Brain microvascular endothelial cell (primary cell): Measurements from ENCODE around the gene PLA2G1B.

ENCODE experiments used
- DNase-seq: peaks from one replicate; pipeline ENCODE4 v3.0.0-alpha.2; 2020
- H3K27ac ChIP-seq: fragments of 250-450 bp; sonication (Bioruptor Pico); 2 replicates; pipeline ENCODE4 v1.5.1; 2020; ENCODE audit warnings: mild to moderate bottlenecking, moderate library complexity
- H3K27me3 ChIP-seq: fragments of 250-450 bp; sonication (Bioruptor Pico); replicated peaks from 2 replicates; pipeline ENCODE4 v1.5.1; 2020; ENCODE audit warnings: mild to moderate bottlenecking
- H3K36me3 ChIP-seq: fragments of 250-450 bp; sonication (Bioruptor Pico); replicated peaks from 2 replicates; pipeline ENCODE4 v1.5.1; 2020; ENCODE audit warnings: mild to moderate bottlenecking
- H3K4me3 ChIP-seq: 2 replicates; pipeline ENCODE4 v1.5.1; 2011; ENCODE audit warnings: low read depth, mild to moderate bottlenecking, control low read depth, low read length, moderate library complexity
- in situ Hi-C: cut with HindIII; loops from 2 replicates; pipeline ENCODE4 v1.10.0; 2017; ENCODE audit warnings: low sequenced_read_pairs, low pct_ligation_motif_present
- TF ChIP-seq, protein P1 (sequence below): IDR thresholded peaks from 2 replicates; pipeline ENCODE4 v1.5.1; 2011; ENCODE audit warnings: low read depth, mild to moderate bottlenecking, moderate library complexity, low read length, control low read depth, inconsistent platforms; ENCODE audit errors: missing control alignments

The PLA2G1B gene

DNA sequence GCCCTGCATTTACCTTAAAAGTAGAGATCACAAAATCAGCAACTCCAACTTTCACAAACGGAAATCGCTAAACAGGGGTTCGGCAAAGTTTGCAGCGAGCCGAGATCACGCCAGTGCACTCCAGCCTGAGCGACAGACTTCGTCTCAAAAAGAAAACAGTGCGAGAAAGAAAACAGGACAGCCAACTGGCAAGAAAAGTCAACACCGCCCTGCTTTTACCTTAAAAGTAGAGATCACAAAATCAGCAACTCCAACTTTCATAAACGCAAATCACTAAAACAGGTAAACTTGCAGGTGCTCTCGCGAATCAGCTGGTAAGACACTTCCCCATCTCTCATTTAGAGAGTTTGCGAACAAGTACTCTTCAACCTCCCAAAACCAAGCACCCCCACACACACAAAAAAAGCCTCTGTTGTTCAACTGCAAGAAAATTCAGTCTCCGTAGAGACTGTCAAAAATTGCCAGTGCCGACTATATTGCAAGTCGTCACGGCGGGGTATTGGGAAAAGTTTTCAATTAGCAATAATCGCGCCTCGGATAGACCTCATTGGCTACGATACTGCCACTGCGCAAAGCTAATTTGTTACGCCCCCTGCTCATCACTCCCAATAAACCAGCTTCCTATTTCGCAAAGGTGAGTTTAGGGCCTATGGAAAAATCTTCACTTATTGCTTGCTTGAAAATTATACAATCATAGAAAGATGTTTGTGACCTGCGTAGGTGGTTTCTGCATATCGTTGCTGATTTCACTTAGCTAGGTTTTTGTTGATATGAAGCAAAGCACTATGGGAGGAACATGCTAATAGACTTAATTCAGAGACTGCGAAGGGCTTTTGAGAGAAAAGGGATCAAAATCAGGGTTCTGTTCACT, 34.7 kb downstream of the PLA2G1B start, which contains the start of gene RNU4-1:
RNU4-1 (minus strand) TSS at position 577 of the 871 bp plus-strand sequence.
- in situ Hi-C loops, result no loop called here
- Histone ChIP-seq H3K36me3 (no peaks in the 10 kb centered on the region), H3K27me3 (no peaks in the 10 kb centered on the region), H3K4me3 (peak within 1 kb of the TSS; percentile 55), H3K27ac (peak within 1 kb of the TSS; percentile 100)
- TF ChIP-seq, protein P1, sequence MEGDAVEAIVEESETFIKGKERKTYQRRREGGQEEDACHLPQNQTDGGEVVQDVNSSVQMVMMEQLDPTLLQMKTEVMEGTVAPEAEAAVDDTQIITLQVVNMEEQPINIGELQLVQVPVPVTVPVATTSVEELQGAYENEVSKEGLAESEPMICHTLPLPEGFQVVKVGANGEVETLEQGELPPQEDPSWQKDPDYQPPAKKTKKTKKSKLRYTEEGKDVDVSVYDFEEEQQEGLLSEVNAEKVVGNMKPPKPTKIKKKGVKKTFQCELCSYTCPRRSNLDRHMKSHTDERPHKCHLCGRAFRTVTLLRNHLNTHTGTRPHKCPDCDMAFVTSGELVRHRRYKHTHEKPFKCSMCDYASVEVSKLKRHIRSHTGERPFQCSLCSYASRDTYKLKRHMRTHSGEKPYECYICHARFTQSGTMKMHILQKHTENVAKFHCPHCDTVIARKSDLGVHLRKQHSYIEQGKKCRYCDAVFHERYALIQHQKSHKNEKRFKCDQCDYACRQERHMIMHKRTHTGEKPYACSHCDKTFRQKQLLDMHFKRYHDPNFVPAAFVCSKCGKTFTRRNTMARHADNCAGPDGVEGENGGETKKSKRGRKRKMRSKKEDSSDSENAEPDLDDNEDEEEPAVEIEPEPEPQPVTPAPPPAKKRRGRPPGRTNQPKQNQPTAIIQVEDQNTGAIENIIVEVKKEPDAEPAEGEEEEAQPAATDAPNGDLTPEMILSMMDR, result no peak
- peak; percentile 93 for DNase-seq

DNA sequence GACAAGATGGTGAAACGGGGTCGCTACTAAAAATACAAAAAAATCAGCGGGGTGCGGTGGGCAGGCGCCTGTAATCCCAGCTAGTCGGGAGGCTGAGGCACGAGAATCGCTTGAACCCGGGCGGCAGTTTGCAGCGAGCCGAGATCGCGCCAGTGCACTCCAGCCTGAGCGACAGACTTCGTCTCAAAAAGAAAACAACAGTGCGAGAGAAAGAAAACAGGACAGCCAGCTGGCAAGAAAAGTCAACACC, 35.2 kb downstream of the PLA2G1B start:
- TF ChIP-seq, protein P1, result no peak
- H3K4me3 ChIP-seq, result peak overlapping the region; percentile 55
- H3K27me3 ChIP-seq, result no peaks in the 10 kb centered on the region
- in situ Hi-C loops, result no loop called here
- H3K27ac ChIP-seq, result peak overlapping the region; percentile 100
- DNase-seq, result no peak
- no peaks in the 10 kb centered on the region for H3K36me3 ChIP-seq

DNA sequence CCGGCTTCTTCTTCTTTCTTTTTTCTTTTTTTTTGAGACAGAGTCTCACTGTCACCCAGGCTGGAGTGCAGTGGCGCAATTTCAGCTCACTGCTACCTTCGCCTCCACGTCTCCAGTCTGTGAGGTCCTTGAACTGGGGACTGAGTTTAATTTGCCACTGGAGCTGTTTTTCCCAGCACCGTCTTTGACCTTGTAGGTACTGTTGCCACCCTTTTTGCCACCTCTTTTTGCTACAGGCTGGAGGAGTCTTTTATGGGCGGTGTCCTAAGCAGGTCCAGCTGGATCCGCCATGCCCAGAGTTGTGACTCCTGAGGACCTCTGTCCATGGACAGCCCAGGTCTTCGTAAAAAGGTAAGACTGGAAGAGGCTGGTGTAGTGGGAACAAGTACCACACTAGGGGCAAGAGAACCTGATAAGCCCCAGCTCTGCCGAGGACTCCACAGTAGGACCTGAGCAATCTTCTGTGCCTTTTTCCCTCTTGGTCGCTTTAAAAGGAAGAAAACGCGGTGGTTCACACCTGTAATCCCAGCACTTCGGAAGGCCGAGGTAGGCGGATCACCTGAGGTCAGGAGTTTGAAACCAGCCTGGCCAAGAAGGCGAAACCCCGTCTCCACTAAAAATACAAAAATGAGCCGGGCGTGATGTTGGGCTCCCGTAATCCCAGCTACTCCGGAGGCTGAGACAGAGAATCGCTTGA, 36.8 kb downstream of the PLA2G1B start:
- Histone ChIP-seq H3K27ac (peak overlapping the region; percentile 24), H3K36me3 (no peaks in the 10 kb centered on the region), H3K4me3 (peak overlapping the region; percentile 29), H3K27me3 (no peaks in the 10 kb centered on the region)
- in situ Hi-C loops, result no loop called here
- no peak for DNase-seq
- TF ChIP-seq, protein P1, result no peak

DNA sequence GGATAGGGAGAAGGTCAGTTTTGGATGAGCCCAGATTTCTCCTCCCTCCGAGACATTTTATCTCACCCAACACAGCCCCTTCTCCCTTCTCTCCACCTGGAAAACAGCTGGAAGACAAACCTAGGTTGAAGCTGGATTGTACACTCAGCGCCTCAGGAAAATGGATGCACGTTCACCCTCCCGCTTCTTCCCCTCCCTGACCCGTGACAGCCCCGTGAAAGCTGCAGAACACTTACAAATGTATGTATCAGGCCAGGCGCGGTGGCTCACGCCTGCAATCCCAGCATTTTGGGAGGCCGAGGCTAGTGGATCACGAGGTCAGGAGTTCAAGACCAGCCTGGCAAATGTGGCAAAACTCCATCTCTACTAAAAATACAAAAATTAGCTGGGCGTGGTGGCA, 40.1 kb downstream of the PLA2G1B start:
- no peaks in the 10 kb centered on the region for H3K27me3 ChIP-seq
- TF ChIP-seq, protein P1, result no peak
- H3K27ac ChIP-seq, result no peak overlapping the region
- in situ Hi-C loops, result no loop called here
- no peak overlapping the region for H3K4me3 ChIP-seq
- no peak for DNase-seq
- H3K36me3 ChIP-seq, result no peaks in the 10 kb centered on the region

DNA sequence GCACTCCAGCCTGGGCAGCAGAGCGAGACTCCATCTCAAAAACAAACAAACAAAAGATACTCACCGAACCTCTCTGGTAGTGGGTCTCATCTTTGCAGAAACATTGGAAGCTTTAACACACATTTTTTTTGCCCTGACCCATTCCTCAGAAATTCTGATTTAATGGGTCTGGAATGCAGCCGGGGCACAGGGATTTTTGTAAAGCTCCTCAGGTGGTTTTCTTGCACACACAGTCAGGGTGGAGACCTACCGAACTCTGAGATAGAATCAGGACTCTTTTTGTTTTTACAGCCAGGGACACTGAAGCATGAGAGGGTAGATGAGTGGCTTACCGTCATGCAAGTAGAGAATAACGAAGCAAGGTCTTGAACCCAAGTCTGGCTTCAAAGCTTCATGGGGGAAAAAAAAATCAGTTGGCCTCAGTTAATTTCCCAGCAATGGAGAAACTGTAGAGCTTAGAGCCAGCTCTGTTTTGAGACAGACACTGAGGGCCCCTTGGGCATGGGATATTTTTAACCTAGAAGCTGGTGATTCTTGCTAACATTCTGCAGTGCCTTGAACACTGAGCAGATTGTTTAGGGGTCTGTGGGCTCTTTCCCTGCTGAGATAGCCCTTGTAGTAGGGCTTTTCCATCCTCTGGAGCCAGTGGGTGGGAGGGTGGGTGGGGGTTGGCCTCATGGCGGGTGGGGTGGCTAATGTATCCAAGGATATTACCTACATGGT, 40.6 kb downstream of the PLA2G1B start:
- no peak for DNase-seq
- TF ChIP-seq, protein P1, result no peak
- in situ Hi-C loops, result no loop called here

More for the DNA sequence above, 40.6 kb downstream of the PLA2G1B start:
- Histone ChIP-seq H3K4me3 (no peak overlapping the region), H3K27me3 (no peaks in the 10 kb centered on the region), H3K36me3 (no peaks in the 10 kb centered on the region), H3K27ac (no peak overlapping the region)
